NCI-H446 treated with DMSO at 0.1 percent for 48 hours (cell line): ENCODE data around the gene DDC.
"Not testable (repeated sequence)": the region's sequence is repeated elsewhere in the genome, so short reads cannot be mapped to it uniquely, and the experiment has no call there.

Experiments used
- DNase-seq: peaks from one replicate; lab custom pipeline; 2025; lab: John Stamatoyannopoulos, UW

DDC gene

GRCh38 chr7:50554431-50555322, 10.5 kb downstream of the DDC start:
- no peak for DNase-seq

- DNase-seq, result no peak
These were observed 11.2 kb downstream of the DDC start for GRCh38 chr7:50553973-50554372.

- DNase-seq, result no peak
These were observed 12.3 kb downstream of the DDC start for GRCh38 chr7:50552921-50553320.

GRCh38 chr7:50552139-50552538, 13.1 kb downstream of the DDC start:
- no peak for DNase-seq

GRCh38 chr7:50545613-50546012, 19.6 kb downstream of the DDC start:
- not testable (repeated sequence) for DNase-seq

GRCh38 chr7:50544992-50545391, 20.2 kb downstream of the DDC start:
- no peak for DNase-seq

GRCh38 chr7:50543776-50544442, 21.3 kb downstream of the DDC start:
- no peak for DNase-seq

GRCh38 chr7:50542132-50542531, 23.1 kb downstream of the DDC start:
- no peak for DNase-seq

GRCh38 chr7:50540785-50541579, 24.2 kb downstream of the DDC start:
- DNase-seq, result no peak

- no peak for DNase-seq
These were observed 25.5 kb downstream of the DDC start for GRCh38 chr7:50539725-50540124.

- no peak for DNase-seq
These were observed 26.7 kb downstream of the DDC start for GRCh38 chr7:50538478-50538877.

- DNase-seq, result no peak
These were observed 27.8 kb downstream of the DDC start for GRCh38 chr7:50537417-50537816.

GRCh38 chr7:50535291-50535711, 29.9 kb downstream of the DDC start:
- DNase-seq, result not testable (repeated sequence)

GRCh38 chr7:50534690-50535290, 30.4 kb downstream of the DDC start:
- DNase-seq, result no peak

- no peak for DNase-seq
These were observed 31.3 kb downstream of the DDC start for GRCh38 chr7:50533866-50534265.

- no peak for DNase-seq
These were observed 33.3 kb downstream of the DDC start for GRCh38 chr7:50531928-50532327.

GRCh38 chr7:50531401-50531911, 33.7 kb downstream of the DDC start:
- no peak for DNase-seq

- no peak for DNase-seq
These were observed 34.4 kb downstream of the DDC start for GRCh38 chr7:50530766-50531165.

GRCh38 chr7:50529093-50529862, 35.9 kb downstream of the DDC start:
- DNase-seq, result no peak

- no peak for DNase-seq
These were observed 36.7 kb downstream of the DDC start for GRCh38 chr7:50528266-50529092.
